HFFc6 (cell line): ENCODE measurements around the gene LZTR1. TPM values are rescaled to one million over a fixed set of nuclear protein-coding genes. Genes with fewer than 3 reads are reported as not detected.

Source experiments
- DNase-seq: peaks from one replicate; pipeline ENCODE4 v3.0.0-alpha.2; 2018
- H3K27ac Mint-ChIP-seq: 2 replicates; pipeline ENCODE4 v1.8.0; 2020; ENCODE audit warnings: mild to moderate bottlenecking, mixed read lengths
- H3K27me3 Mint-ChIP-seq: 2 replicates; pipeline ENCODE4 v1.8.0; 2021; ENCODE audit warnings: mild to moderate bottlenecking, moderate library complexity, mixed read lengths; ENCODE audit not compliant: insufficient read depth
- H3K36me3 Mint-ChIP-seq: 2 replicates; pipeline ENCODE4 v1.8.0; 2021; ENCODE audit warnings: low read depth, mixed read lengths
- H3K4me1 Mint-ChIP-seq: 2 replicates; pipeline ENCODE4 v1.8.0; 2020; ENCODE audit warnings: low read depth, mixed read lengths
- H3K4me3 Mint-ChIP-seq: 2 replicates; pipeline ENCODE4 v1.8.0; 2020; ENCODE audit warnings: mild to moderate bottlenecking, moderate library complexity, mixed read lengths
- H3K9me3 Mint-ChIP-seq: 2 replicates; pipeline ENCODE4 v1.8.0; 2020; ENCODE audit warnings: mild to moderate bottlenecking, mixed read lengths
- CTCF ChIP-seq: fragments of 200-600 bp; sonication (generic); IDR thresholded peaks from 2 replicates; pipeline ENCODE4 v1.5.0; 2021; ENCODE audit warnings: antibody characterized with exemption, mild to moderate bottlenecking
- total RNA-seq, 6 experiments: library from RNA; stranded (reverse); fragmentation: NEBNext Ultra II Directional; extraction: Animal tissue kit (Norgen Biotek cat#: 25700); gene quantifications; 2 replicates in 1 of 6; 3 replicates in 5 of 6; pipeline ENCODE4 v1.2.3, GENCODE V29; 2021

The LZTR1 gene
- total RNA-seq, 6 experiments from 2014 or later = 50.6 to 64.0 (median 57.2) TPM

- peaks cover 16% of the 10 kb centered on the region for H3K9me3 Mint-ChIP-seq
- H3K4me3 Mint-ChIP-seq = peak overlapping the region; percentile 30; the same call in 1 of the 2 replicates
- H3K27me3 Mint-ChIP-seq = peaks cover 3% of the 10 kb centered on the region
- H3K27ac Mint-ChIP-seq = no peak overlapping the region
- peaks cover 22% of the 10 kb centered on the region for H3K36me3 Mint-ChIP-seq
- no peak for DNase-seq
- TF ChIP-seq CTCF = no peak
- peaks cover 23% of the 10 kb centered on the region for H3K4me1 Mint-ChIP-seq
Observed at GRCh38 chr22:20979243-20979809, 2.8 kb upstream of the LZTR1 start.

GRCh38 chr22:20979940-20980453 is 2.1 kb upstream of the LZTR1 start:
- DNase-seq = no peak
- Mint-ChIP-seq H3K27ac (no peak overlapping the region), H3K4me1 (peaks cover 23% of the 10 kb centered on the region), H3K36me3 (peaks cover 22% of the 10 kb centered on the region), H3K4me3 (no peak overlapping the region), H3K9me3 (peaks cover 16% of the 10 kb centered on the region), H3K27me3 (peaks cover 2% of the 10 kb centered on the region)
- no peak for TF ChIP-seq CTCF

GRCh38 chr22:20980523-20980922 is 1.6 kb upstream of the LZTR1 start:
- Mint-ChIP-seq H3K4me3 (no peak overlapping the region), H3K9me3 (peaks cover 16% of the 10 kb centered on the region), H3K27ac (no peak overlapping the region), H3K36me3 (peaks cover 22% of the 10 kb centered on the region), H3K4me1 (peaks cover 23% of the 10 kb centered on the region), H3K27me3 (no peaks in the 10 kb centered on the region; the same call in 1 of the 2 replicates)
- TF ChIP-seq CTCF = no peak
- no peak for DNase-seq

GRCh38 chr22:20980938-20981722 is 967 bp upstream of the LZTR1 start:
- Mint-ChIP-seq H3K4me3 (peak overlapping the region; percentile 95), H3K4me1 (peaks cover 23% of the 10 kb centered on the region), H3K9me3 (peaks cover 16% of the 10 kb centered on the region), H3K36me3 (peaks cover 23% of the 10 kb centered on the region), H3K27me3 (no peaks in the 10 kb centered on the region; the same call in 1 of the 2 replicates), H3K27ac (peak overlapping the region; percentile 79)
- DNase-seq = no peak
- no peak for TF ChIP-seq CTCF

- no peak for TF ChIP-seq CTCF
- DNase-seq = no peak
- Mint-ChIP-seq H3K4me3 (peak overlapping the region; percentile 95), H3K27ac (peak overlapping the region; percentile 79), H3K36me3 (peaks cover 29% of the 10 kb centered on the region), H3K9me3 (peaks cover 16% of the 10 kb centered on the region), H3K4me1 (peaks cover 23% of the 10 kb centered on the region), H3K27me3 (no peaks in the 10 kb centered on the region; the same call in 1 of the 2 replicates)
Observed at GRCh38 chr22:20982563-20982882, 426 bp downstream of the LZTR1 start.
